GM18519 (cell line): Measurements from ENCODE around the gene SPRED1.
"Not testable (repeated sequence)": the region's sequence is repeated elsewhere in the genome, so short reads cannot be mapped to it uniquely, and the experiment has no call there.

Experiments used
- ATAC-seq: cut with Tn5 transposase; IDR thresholded peaks from one replicate; pipeline ENCODE4 v1.9.1; 2021; ENCODE audit warnings: mild to moderate bottlenecking, moderate library complexity; ENCODE audit not compliant: unreplicated experiment, low FRiP score

Gene SPRED1

DNA sequence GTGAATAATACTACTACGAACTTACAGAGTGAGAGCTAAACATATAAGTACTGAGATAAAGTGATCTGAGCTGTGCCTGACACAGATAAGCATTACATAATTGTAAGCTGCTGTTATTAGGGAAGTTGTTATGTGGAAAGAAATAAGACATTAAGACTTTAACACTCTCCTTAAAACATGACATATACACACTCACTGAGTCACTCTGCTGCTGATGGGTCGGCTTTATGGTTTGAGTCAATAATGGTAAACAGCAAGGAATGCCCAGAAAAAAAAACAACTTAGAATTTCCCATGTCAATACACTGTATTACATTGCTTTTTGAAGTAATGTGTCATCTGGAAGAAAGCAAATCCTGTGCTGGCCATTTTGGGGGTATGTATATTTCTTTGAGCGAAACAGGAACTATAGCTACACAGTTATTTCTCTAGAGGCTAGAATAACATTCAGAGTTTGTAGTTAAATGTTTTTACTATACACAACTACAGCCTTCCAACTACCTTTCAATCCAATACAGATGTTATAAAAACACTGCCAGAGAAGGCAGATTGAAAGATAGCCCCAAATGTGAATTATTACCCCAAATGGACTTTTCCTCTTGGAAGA, 22.8 kb upstream of the SPRED1 start:
- ATAC-seq = no peak

DNA sequence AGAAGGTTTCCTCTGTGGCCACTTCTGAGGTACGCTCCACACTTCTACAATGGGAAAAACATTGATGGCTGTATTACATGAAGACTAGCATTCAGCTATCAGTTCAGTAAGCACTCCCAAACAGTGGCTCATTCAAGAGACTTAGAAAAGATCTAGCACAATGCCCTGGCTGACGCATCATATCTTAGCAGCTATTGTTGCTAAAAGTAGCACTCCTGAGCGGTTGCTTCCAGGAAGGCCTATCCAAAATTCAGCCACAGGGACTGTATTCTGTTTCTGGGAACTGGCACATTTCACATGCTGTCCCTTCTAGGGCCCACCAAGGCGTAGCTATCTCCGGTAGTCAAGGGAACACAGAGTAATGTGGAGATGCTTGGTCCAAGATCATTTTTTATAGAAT, 21.2 kb upstream of the SPRED1 start:
- ATAC-seq = no peak

DNA sequence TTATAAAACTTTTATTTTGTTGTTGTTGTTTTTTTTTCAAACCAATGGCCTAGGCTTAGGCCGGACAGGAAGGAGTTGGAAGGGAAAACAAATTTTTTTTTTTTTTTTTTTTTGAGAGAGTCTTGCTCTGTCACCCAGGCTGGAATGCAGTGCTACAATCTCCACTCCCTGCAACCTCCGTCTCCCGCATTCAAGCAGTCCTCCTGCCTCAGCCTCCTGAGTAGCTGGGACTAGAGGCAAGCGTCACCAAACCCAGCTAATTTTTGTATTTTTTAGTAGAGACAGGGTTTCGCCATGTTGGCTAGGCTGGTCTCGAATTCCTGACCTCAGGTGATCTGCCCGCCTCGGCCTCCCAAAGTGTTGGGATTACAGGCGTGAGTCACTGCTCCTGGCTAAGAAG, 15.6 kb upstream of the SPRED1 start:
- ATAC-seq = not testable (repeated sequence)

DNA sequence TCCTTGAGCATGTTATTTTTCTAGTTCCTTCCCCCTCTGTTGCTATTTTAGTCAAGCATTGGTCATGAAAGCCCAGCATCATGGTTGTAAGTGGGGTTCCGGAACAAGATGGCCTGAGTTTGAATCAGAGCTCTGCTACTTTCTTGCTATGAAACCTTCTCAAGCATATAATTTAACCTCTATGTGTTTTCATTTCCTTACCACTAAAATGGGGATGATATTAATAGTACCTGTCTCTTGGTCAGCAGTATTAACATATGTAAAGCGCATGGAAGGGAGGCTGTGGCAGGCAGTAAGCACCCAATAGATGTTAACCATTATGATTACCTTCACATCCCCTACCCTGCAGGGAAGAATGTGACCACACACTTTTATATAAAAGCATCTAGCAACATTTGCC, 14.3 kb upstream of the SPRED1 start:
- peak; percentile 41 for ATAC-seq

DNA sequence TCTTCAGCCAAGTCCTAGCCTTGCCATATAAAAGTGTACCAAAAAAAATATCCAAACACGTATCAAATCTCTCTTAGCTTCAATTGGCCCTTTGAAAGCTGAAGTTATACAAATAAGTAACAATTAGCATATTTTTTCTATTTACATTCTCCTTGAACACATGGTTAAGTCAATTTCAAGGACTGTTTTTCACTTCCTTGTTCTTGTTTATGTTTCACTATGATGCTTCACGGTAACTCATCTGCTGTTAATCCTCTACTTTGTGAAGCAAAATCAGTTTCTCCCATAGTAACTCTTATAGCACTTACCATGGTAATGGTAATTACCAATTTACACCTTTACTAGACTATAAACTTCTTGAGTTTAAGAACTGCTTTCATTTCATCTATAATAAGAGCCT, 10.6 kb upstream of the SPRED1 start:
- ATAC-seq = peak; percentile 84

DNA sequence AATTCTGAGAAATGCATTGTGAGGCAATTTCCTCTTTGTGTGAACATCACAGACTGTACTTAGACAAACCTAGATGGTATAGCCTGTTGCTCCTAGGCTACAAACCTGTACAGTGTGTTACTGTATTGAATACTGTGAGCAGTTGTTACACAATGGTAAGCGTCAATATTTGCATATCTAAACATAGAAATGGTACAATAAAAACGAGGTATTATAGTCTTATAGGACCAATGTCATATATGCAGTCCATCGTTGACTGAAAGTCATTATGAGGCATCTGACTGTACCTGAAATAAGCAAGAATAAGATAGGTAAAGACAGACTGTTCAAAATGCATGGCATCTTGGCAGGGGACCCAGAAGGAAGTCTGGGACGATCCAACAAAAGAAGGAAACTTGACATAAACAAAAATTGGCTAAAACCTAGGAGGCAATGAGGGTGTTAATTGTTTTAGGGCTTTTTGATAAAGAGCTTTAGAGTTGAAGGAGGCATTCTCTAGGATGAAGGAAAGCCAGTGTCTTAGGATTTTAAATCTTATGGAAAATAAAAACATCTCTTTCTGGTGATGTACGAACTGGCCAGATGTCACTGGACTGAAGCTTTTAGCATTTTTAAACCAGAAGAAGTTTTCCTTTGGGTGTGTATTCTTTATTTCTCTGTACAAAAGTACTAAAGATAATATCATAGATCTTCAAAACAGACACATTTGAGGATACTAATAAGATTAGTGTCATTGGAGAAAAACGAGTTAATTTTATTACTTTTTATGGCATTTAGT, 9.2 kb upstream of the SPRED1 start:
- ATAC-seq = no peak

DNA sequence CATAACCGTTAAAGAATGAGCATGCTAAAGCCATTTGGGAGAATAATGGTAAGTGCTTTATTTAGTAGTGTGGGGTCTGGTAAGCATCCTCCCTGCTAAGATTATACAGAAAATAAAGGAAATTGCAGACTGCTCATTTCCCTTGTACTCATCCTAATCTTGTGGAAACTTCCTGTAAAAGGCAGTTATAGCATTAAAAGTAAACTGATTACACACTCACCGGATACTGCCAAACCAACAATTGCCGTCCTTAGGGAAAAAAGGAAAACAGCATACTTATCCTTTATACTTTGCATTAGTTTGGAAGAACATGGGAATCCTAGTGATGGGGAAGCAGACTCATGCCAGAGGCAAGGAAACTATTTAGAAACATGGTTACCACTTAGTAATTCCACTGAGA, 5.3 kb upstream of the SPRED1 start:
- no peak for ATAC-seq

DNA sequence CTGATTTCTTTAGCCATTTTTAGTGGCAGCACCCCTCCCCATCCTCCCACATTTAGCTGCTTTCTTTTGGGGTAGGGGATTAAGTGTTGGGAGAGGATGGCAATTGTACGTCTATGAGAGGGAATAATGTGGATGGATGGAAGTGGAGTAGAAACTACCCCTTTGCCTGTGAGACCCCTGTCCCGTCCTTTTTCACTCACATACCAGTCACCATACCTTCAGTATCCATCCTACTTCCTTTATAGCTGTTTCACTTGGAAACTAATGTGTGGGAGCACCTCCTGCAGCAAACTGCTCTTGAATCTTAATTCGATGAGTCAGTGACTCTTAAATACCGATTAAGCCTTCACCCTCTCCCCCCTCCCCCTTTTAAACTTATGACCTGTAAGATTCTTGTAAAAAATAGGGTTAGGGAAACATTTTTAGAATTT, 730 bp downstream of the SPRED1 start:
- ATAC-seq = no peak

DNA sequence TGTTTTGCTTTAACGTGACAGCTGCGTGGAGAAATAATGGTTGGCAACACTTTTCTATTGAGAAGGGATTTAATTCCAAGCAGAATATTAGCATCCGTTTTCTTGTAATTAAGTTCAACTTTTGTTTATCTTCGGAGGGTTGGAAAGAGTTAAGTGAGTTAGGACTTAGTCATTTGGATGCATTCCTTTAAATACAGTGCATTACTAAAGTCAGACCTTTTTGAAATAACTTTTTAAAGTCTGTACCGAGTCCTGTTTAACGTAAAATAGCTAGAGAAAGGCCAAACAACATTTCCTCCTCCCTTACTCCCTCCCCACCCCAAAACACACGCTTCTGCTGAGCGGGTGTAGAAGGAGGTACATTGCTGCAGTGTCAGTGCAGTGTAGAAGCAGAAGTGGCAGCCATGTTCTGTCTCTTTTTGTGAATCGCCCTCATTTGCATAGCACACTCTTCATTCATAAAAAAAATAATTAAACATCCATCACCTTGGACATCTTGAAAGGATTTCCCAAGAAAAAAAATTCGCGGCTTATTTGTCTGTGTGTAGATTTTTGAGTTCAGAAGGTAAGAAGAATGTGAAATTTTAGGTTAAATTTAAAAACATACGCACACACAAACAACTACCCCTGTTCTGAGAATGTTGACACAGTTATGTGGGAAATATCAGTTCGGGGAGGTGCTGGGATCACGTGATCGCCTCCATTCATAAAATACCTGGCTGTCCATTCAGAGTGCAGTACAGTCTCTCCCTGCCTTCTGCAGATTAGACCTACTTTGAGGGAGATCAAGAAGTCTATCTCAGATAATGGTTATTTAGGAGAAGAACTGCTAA, 1.6 kb downstream of the SPRED1 start:
- ATAC-seq = peak; percentile 38

DNA sequence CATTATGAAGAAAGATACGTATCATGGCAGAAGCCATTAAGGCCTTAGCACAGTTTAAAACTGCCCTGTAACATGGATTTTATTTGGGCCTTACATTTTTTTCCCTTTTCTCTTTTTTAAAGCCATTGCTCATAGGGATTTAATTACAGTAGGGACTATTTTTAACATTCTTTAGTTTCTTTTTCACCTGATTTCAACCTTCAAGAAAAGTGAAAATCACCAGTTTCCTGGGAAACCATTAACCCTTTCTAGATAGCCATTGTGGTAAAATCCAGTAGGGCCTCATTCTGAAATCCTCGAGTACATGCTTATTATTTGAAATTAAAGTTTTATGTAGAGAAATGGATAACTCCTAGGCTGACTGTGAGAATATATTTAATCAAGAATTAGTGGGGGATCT, 3.1 kb downstream of the SPRED1 start:
- no peak for ATAC-seq

DNA sequence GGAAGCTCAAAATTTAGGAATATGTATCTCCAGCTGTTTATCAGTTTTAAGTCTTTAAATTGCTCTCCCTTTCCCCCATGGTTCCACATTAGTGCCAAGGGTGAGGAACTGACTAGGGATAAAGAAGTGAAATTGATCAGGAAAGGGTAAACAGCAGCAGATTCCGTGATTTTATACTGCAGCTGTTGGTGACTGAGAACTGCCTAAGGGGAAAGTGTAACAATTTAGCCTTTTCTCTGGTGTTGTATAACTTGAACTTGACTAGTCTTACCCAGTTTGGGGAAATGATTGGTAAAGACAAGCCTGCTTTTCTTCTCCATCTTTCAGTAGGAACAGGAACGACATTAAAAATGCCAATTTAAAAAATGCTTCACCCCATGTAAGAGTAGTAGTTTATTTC, 5.0 kb downstream of the SPRED1 start:
- ATAC-seq = no peak

DNA sequence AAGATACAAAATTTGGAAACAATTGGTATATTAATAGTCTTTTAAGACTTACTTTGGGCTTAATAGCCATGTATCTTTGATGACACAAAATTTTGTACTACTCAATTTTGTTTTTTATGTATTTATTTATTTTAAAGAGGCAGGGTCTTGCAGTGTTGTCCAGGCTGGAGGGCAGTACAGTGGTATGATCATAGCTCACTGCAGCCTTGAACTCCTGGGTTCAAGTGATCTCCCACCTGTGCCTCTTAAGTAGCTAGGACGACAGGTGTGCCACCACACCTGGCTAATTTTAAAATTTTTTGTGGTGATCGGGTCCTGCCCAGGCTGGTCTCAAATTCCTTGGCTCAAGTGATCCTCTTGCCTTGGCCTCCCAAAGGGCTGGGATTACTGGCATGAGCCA, 6.5 kb downstream of the SPRED1 start:
- ATAC-seq = no peak

DNA sequence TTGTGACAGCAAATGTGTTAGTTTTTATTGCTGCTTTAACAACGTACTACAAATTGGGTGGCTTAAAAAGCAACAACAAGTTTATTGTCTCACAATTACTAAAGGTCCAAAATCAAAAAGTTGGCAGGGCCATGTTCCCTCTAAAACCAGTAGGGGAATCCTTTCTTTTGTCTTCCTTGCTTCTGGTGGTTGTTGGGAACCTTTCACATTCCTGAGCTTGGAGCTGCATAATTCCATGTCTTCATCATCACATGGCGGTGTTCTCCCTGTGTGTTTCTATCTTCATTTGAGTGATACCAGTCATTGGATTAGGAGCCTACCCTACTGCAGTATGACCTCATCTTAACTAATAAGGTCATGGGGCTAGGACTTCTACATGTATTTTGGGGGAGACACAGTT, 7.4 kb downstream of the SPRED1 start:
- ATAC-seq = no peak

DNA sequence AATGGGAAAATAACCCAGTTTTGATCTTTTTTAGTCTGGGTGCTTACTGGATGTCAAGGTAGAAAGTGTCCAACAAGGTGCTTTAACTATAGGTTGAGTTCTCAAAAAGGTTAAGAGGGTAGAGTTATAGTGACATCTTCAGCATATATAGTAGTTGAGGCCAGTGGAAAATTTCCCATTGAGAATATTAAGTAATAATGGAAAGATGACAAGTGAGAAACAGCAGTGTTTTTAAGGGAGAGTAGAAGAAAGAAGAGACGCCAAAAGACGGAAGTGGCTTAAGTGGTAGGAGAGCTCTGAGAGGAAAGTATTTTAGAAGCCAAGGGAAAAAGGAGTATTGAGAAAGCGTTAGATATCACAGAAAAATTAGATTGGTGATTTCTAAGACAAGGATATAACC, 10.6 kb downstream of the SPRED1 start:
- no peak for ATAC-seq

DNA sequence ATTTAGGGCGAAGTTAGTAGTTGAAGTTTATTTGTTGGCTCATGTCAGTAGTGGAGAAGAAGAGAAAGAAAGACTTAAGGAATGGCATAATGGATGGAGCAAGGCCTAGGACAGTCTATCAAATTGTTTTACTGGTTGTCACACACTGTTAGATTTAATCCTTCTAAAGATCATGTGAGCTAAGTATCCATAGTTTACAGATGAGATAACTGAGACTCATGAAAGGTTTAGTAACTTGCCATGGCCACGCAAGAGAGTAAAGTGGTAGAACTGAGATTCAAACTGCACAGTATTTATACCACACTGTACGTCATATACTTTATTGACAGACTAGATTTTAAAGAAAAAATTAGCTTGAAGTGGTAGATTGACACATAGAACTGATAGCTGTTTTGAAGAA, 11.4 kb downstream of the SPRED1 start:
- no peak for ATAC-seq

DNA sequence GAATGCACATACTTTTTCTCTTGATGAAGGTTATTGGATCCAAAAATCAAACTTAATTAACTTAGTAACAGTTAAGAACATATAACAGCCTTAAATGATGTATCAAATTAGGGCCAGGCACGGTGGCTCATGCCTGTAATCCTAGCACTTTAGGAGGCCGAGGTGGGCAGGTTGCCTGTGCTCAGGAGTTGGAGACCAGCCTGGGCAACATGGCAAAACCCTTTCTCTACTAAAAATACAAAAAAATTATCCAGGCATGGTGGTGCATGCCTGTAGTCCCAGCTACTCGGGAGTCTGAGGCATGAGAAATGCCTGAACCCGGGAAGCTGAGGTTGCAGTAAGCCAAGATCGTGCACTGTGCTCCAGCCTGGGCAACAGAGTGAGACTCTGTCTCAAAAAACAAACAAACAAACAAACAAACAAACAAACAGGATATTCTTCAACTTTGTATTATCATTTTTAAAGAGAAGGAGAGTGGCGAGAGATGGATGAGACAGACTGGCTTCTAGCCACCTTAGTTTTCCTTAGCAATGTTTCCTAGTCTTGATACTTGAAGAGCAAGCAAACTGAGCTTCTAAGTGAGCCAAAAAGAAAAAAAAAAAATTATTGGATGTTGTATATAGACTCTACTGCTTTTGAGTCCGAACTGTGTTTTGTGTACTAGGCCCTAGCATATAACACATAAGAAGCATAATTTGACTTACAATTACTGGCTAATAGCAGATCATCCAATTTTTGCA, 13.8 kb downstream of the SPRED1 start:
- no peak for ATAC-seq

DNA sequence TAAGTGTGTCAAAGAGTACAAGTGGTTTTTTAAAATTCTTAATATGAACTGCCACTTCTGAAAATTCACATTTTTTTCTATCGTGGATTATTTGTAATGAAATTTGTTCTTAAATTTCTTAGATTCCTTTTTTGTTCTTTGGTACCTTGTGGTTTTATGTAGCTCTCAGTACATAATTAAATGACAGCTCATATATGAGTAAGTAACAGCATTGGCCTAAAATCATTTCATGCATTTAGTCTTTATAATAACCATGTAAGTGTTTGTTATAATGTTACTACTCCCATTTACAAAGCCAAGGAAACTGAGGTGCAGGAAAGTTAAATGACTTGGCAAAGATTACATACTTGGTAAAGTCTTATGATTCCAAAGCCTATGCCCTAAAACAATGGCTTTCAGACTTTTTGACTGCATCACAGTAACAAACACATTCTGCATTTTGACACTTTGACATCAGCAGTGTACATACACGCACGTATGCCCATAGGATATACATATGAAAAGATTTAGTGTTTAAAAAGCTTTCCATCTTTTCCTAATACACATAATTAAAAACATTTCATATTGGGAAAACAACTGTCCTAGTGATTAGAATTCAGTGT, 14.9 kb downstream of the SPRED1 start:
- no peak for ATAC-seq

DNA sequence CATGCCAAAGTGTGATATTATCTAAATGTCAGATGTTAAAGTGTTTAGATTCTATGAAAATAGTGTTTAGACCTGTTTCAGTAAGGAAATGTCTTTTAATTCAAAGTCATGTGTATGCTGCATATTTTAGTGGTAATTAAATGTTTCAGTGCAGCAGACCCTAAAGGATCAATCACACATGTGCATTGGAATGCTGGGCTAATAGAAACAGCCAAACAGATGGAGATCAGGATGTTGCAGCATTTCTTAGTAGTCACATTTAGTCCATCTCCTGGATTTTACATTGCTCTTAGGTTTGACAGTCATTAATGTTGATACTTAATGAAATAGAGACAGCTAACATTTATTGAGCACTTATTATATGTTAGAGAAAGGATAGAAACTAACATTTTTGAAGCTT, 18.5 kb downstream of the SPRED1 start:
- ATAC-seq = no peak

DNA sequence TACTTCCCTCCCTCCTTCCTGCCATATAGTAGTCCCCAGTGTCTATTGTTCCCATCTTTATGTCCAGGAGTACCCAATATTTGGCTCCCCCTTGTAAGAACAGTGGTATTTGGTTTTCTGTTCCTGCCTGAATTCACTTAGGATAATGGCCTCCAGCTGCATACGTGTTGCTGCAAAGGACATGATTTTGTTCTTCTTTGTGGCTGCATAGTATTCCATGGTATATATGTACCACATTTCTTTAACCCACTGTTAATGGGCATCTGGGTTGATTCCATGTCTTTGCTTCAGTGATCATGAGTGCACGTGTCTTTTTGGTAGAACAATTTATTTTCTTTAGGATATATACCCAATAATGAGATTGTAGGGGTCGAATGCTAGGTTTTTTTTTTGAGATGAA, 19.3 kb downstream of the SPRED1 start:
- ATAC-seq = no peak

DNA sequence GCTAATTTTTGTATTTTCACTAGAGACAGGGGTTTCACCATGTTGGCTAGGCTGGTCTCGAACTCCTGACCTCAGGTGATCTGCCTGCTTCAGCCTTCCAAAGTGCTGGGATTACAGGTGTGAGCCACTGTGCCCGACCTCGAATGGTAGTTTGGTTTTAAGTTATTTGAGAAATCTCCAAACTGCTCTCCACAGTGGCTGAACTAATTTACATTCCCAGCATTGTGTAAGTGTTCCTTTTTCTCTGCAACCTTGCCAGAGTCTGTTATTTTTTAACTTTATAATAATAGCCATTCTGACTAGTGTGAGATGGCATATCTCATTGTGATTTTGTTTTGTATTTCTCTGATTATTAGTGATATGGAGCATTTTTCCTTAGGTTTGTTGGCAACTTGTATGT, 19.8 kb downstream of the SPRED1 start:
- not testable (repeated sequence) for ATAC-seq
